ENCODE results near the gene AZU1.

The AZU1 gene

DNA sequence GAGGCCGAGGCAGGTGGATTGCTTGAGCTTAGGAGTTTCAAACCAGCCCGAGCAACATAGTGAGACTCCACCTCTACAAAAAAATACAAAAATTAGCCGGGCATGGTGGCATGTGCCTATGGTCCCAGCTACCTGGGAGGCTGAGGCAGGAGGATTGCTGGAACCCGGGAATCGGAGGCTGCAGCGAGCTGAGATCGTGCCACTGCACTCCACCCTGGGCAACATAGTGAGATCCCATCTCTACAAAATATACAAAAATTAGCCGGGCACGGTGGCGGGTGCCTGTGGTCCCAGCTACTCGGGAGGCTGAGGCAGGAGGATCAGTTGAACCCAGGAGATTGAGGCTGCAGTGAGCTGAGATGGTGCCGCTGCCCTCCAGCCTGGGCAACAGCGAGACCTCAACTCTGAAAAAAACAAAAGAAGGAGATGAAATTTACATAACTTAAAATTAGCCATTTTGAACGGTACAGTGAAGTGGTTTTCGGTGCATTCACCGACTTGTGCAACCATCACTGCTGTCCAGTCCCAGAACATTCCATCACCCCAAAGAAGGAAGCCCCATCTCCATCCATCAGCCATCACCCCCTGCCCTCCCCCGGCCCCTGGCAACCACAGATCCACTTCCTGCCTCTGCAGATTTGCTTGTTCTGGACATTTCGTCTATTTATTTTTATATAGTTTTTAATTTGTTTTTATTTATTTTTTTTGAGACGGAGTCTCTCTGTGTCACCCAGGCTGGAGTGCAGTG lies 1.6 kb upstream of the AZU1 start:
- H3K4me3 ChIP-seq (ENCODE audit: low read depth, low read length) = no peak overlapping the region
- no peak for DNase-seq (ENCODE audit: low read depth)

DNA sequence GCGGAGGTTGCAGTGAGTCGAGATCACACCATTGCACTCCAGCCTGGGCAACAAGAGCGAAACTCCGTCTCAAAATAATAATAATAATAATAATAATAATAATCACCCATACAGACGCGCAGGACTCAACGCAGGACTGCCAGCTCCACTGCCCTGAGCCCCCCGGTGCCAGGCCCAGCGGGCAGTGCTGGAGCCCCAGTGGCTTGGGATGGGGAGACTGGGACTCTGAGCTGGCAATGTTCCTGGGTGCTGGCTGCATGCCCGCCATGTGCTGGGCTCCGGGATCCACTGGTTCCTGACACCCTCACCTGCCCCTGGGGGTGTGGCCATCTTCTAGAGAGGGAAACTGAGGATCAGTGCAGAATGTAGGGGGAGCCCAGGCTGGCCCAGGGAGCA lies 325 bp upstream of the AZU1 start:
- TF ChIP-seq, protein P1, sequence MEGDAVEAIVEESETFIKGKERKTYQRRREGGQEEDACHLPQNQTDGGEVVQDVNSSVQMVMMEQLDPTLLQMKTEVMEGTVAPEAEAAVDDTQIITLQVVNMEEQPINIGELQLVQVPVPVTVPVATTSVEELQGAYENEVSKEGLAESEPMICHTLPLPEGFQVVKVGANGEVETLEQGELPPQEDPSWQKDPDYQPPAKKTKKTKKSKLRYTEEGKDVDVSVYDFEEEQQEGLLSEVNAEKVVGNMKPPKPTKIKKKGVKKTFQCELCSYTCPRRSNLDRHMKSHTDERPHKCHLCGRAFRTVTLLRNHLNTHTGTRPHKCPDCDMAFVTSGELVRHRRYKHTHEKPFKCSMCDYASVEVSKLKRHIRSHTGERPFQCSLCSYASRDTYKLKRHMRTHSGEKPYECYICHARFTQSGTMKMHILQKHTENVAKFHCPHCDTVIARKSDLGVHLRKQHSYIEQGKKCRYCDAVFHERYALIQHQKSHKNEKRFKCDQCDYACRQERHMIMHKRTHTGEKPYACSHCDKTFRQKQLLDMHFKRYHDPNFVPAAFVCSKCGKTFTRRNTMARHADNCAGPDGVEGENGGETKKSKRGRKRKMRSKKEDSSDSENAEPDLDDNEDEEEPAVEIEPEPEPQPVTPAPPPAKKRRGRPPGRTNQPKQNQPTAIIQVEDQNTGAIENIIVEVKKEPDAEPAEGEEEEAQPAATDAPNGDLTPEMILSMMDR (conservative IDR thresholded peaks at IDR 0.05; ENCODE audit: low read depth, low read length) = no peak
- DNase-seq (ENCODE audit: low read depth) = no peak
- H3K4me3 ChIP-seq (ENCODE audit: low read depth, low read length) = no peak overlapping the region

More for the DNA sequence above, 1.6 kb upstream of the AZU1 start:
- TF ChIP-seq, protein P1 (conservative IDR thresholded peaks at IDR 0.05; ENCODE audit: low read depth, low read length) = no peak

DNA sequence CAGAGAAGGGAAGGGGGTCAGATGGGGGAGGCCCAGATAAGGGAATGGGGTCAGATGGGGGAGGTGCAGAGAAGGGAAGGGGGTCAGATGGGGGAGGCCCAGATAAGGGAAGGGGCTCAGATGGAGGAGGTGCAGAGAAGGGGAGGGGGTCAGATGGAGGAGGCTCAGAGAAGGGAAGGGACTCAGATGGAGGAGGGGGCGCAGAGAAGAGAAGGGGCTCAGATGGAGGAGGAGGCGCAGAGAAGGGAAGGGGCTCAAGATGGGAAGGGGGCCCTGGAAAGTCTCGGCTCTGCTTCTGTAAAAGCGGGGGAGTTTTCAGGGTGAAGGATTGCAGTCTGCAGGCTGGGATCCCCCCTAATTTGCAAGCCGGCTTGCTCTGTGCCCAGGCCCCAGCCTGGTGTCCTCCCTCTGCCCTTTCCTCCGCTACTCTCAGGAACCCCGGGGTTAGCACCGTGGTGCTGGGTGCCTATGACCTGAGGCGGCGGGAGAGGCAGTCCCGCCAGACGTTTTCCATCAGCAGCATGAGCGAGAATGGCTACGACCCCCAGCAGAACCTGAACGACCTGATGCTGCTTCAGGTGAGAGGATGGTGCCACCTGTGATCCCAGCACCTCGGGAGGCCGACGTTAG lies 1.6 kb downstream of the AZU1 start:
- TF ChIP-seq, protein P1 (conservative IDR thresholded peaks at IDR 0.05; ENCODE audit: low read depth, low read length) = no peak
- DNase-seq (ENCODE audit: low read depth) = no peak
- H3K4me3 ChIP-seq (ENCODE audit: low read depth, low read length) = no peak overlapping the region

DNA sequence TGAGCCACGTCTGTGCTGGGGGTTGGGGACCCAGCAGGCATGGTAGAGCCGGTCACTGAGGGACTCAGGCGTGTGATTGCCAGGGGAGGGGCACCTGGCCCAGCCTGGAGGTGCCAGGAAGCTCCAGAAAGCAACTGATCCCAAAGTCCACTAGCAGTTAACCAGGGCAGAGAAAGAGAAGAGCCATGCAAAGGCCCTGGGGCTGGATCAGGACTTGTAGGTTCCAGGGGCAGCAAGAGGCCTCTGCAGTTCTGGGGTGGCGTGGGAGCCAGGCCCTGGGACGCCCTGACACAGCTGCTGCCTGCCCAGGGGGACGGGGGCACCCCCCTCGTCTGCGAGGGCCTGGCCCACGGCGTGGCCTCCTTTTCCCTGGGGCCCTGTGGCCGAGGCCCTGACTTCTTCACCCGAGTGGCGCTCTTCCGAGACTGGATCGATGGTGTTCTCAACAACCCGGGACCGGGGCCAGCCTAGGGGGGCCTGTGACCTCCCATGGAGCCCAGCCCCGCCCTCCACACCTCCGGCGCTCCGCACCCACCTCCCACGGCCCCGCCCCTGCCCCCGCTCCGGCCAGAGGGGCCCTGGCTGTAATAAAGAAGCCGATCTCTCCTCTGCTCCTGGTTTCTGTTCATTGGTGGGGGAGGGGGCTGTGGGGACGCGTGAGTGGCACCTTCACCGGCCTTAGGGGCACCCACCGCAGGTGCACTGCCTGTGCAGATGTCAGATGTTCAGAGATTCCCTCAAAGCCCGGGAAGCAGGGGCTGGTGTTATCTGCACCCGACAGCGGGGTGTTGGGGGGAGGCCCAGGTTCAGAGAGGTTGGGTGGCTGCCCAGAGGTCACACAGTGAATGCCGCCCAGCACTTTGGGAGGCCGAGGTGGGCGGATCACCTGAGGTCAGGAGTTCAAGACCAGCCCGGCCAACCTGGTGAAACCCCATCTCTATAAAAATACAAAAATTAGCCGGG lies 4.1 kb downstream of the AZU1 start:
- no peak overlapping the region for H3K4me3 ChIP-seq (ENCODE audit: low read depth, low read length)
- no peak for DNase-seq (ENCODE audit: low read depth)
- TF ChIP-seq, protein P1 (conservative IDR thresholded peaks at IDR 0.05; ENCODE audit: low read depth, low read length) = no peak

GRCh38 chr19:834216-834615 lies 6.6 kb downstream of the AZU1 start:
- no peak for DNase-seq (ENCODE audit: low read depth)
- H3K4me3 ChIP-seq (ENCODE audit: low read depth, low read length) = no peak overlapping the region
- TF ChIP-seq, protein P1 (conservative IDR thresholded peaks at IDR 0.05; ENCODE audit: low read depth, low read length) = no peak

DNA sequence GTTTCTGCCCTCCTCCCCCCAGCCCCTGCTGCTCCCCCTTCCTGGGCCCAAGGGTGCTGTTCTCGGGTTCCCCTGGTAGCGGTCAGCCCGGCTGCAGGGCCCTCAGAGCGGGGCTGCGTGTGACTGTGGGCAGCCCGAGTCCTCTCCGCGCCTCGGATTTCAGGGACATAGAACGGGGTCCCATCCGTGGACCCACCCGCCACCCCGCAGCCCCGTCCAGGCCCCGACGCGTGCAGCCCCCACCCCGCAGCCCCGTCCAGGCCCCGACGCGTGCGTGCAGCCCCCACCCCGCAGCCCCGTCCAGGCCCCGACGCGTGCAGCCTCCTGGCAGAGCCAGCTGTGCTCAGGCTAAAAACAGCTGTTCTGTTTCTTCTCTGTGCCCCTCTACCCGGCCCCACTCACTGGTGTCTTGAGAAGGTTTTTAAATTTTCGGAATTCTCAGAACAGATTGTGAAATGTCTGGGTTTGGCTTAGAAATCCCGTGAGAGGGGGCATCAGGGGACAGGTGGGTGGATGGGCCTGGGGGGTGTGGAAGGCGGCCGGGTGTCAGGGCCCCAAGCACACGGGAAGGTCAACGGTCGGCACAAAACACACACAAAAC lies 7.7 kb downstream of the AZU1 start:
- no peak for DNase-seq (ENCODE audit: low read depth)
- TF ChIP-seq, protein P1 (conservative IDR thresholded peaks at IDR 0.05; ENCODE audit: low read depth, low read length) = no peak

More for the DNA sequence above, 7.7 kb downstream of the AZU1 start:
- H3K4me3 ChIP-seq (ENCODE audit: low read depth, low read length) = no peak overlapping the region

Measured in choroid plexus epithelial cell (primary cell).